ENCODE results near the gene EYA3.

Gene EYA3

DNA sequence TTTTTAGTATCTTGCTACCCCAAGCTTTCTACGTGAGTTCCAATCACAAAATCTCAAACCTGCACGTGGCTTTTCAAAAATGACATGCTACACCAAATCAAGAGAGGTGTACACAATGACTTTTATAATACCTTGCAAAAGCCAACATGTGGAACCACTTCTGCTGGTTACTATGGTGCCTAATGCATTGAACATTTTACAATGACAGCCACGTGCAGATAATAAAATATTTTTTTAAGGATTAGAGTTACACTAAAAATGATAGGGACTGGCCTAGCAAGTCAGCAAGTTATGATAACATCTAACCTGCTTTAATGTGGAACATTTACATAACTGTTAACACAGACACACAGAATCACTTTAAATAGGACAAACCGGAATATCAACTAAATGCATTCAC lies 30.2 kb downstream of the EYA3 start:
- no peak overlapping the region for H3K4me3 ChIP-seq (ENCODE audit: low read depth, low read length)
- TF ChIP-seq, protein P1, sequence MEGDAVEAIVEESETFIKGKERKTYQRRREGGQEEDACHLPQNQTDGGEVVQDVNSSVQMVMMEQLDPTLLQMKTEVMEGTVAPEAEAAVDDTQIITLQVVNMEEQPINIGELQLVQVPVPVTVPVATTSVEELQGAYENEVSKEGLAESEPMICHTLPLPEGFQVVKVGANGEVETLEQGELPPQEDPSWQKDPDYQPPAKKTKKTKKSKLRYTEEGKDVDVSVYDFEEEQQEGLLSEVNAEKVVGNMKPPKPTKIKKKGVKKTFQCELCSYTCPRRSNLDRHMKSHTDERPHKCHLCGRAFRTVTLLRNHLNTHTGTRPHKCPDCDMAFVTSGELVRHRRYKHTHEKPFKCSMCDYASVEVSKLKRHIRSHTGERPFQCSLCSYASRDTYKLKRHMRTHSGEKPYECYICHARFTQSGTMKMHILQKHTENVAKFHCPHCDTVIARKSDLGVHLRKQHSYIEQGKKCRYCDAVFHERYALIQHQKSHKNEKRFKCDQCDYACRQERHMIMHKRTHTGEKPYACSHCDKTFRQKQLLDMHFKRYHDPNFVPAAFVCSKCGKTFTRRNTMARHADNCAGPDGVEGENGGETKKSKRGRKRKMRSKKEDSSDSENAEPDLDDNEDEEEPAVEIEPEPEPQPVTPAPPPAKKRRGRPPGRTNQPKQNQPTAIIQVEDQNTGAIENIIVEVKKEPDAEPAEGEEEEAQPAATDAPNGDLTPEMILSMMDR (IDR thresholded peaks at IDR 0.05; ENCODE audit: low read depth, low read length) = no peak

DNA sequence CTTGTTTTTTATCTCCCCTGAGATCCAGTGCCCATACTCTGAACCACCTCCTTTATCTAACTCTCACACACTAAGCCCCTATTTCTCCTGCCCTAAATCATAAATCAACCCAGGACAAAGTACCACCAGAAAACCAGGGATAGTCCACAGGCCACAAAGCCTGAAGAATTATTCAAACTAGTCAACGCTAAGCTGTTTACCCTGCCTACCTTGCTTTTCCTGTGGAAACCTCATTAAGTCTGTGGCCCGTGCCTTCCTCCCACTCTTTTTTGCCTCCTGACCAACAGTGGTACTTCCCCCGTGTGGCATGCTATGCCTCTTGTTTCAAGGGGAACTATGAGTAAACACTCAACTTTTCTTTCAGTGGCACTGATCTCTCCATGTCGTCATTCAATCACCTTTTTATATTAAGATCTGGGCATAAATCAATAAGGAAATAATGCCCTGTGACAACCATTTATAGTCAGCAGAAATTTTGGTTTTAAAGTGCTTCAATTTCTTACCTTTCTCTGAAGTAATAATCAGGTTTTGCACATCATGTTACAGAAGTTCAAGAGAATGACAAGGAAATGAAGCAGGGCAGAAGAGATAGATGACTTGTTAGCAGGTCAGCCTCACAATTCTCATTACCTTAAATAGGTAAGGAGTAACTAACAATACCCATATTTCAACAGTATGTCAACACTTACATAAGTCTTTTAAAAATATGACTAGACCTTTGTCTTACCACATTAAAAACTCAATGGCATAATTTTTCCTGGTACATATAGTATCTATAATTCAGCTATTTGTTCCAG lies 32.1 kb downstream of the EYA3 start:
- TF ChIP-seq, protein P1 (IDR thresholded peaks at IDR 0.05; ENCODE audit: low read depth, low read length) = no peak
- H3K4me3 ChIP-seq (ENCODE audit: low read depth, low read length) = no peak overlapping the region

DNA sequence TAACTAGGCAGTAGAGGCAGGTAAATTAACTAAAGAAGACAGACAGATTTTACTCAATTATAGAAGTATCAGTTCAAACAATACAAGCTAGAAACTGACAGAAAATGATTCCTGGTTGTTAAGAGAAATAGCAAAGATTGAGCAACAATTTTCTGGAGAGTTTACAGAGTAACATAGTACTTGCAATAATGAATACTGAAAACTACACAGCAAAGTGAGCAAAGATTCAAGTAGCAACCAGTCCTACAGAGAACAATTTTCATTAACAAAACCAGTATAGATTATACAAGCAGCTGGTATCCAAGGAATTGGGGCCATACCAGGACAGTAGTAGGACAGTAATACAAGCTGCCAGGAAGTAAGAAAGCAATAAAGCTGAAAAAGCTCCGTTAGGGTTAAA lies 37.6 kb downstream of the EYA3 start:
- TF ChIP-seq, protein P1 (IDR thresholded peaks at IDR 0.05; ENCODE audit: low read depth, low read length) = no peak
- H3K4me3 ChIP-seq (ENCODE audit: low read depth, low read length) = no peak overlapping the region

DNA sequence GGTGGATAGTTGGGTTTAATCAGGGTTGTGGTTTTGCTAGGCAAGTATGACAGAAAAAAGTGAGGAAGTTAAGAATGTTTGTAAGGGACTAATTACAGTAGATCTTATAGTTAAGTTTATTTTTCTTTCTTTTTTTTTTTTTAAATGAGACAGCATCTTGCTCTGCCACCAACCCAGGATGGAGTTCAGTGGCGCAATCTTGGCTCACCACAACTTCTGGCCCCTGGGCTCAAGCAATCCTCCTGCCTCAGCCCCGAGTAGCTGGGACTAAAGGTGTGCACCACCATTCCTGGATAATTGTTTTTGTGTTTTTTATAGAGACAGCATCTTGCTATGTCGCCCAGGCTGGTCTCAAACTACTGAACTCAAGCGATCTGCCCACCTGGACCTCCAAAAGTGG lies 41.7 kb downstream of the EYA3 start:
- TF ChIP-seq, protein P1 (IDR thresholded peaks at IDR 0.05; ENCODE audit: low read depth, low read length) = no peak
- H3K4me3 ChIP-seq (ENCODE audit: low read depth, low read length) = no peak overlapping the region

DNA sequence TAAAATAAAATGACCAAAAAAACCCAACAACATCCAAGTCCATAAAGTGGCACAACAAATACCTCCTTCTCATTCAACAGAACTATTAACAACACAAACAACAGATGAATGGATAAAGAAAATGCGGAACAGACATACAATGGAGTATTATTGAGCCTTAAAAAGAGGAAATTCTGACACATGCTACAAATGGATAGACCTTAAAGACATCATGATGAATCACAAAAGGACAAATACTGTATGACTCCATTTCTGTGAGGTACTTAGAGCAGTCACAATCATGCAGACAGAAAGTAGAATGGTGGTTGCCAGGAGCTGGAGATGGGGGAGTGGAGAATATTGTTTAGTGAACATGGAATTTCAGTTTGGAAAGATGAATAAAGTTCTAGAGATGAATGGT lies 42.6 kb downstream of the EYA3 start:
- H3K4me3 ChIP-seq (ENCODE audit: low read depth, low read length) = no peak overlapping the region
- TF ChIP-seq, protein P1 (IDR thresholded peaks at IDR 0.05; ENCODE audit: low read depth, low read length) = no peak

DNA sequence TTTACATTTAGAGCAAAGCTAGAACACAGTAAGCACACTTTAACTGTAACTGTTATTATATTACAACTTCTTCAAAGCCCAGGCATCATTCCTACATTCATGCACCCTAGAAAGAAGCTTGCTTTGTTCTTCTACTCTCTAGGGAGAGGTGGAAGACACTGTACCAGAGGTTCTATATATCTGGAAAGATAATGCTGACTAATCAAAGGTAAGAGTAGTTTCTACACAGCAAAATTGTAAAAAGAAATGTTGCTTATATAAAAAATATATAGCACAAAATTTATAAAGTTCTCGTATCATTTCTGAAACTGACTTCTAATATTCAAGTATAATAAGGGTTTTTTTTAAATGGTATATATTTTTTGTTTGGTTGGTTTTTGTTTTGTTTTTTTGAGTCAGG lies 44.0 kb downstream of the EYA3 start:
- TF ChIP-seq, protein P1 (IDR thresholded peaks at IDR 0.05; ENCODE audit: low read depth, low read length) = no peak

DNA sequence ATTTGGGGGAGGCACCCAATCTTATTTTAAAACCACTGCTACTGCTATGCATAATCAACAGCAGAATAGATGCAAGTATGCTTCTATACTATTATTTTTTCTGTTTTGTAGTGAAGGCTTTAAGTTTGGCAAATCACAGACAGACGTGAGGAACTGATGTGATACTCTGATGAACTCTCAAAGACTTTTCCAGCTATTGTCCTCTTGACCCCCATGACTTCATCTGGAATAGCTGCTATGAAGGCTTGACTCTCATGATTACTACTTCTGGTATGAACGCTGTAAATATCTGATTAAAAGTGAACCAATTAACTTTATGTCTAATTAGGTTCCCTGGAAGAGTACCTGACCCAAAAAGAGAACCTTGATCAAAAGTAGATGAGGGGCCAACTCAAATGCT lies 49.1 kb downstream of the EYA3 start:
- no peak overlapping the region for H3K4me3 ChIP-seq (ENCODE audit: low read depth, low read length)
- TF ChIP-seq, protein P1 (IDR thresholded peaks at IDR 0.05; ENCODE audit: low read depth, low read length) = no peak

More for the DNA sequence above, 44.0 kb downstream of the EYA3 start:
- no peak overlapping the region for H3K4me3 ChIP-seq (ENCODE audit: low read depth, low read length)

Measured in WI38 (cell line).